ENCODE measurements around the gene ACOX1. TPM values are rescaled to one million over a fixed set of nuclear protein-coding genes. Genes with fewer than 3 reads are reported as not detected.

The ACOX1 gene
- total and polyA plus RNA-seq, 2 of the 13 experiments (the other 11 are each of a cell fraction or from before 2014, with no cell fraction given) = 86.4 to 120 TPM

GRCh38 chr17:75976175-75976848, 2.7 kb downstream of the ACOX1 start (continued):
- TF ChIP-seq TCF7 (IDR thresholded peaks at IDR 0.05; ENCODE audit: low read depth) (peak; percentile 54), YEATS4 (CRISPR knock-in tag; IDR thresholded peaks at IDR 0.05; ENCODE audit: borderline replicate concordance) (peak; percentile 54), SNAPC2 (CRISPR knock-in tag; IDR thresholded peaks at IDR 0.05) (0 out of 2 replicates have a peak, but pooled peaks have one; percentile 28), IRF2 (CRISPR knock-in tag; IDR thresholded peaks at IDR 0.05) (peak; percentile 25; the same call in 1 of the 2 replicates), ZFP36 (IDR thresholded peaks at IDR 0.05; ENCODE audit: borderline replicate concordance, low read depth, low read length, partially characterized antibody) (no peak), GATAD2A (CRISPR knock-in tag; IDR thresholded peaks at IDR 0.05) (peak; percentile 85), KMT2B (CRISPR knock-in tag; IDR thresholded peaks at IDR 0.05) (peak; percentile 17), PAX8 (CRISPR knock-in tag; IDR thresholded peaks at IDR 0.05; ENCODE audit: borderline replicate concordance) (no peak), ZSCAN20 (CRISPR knock-in tag; IDR thresholded peaks at IDR 0.05; ENCODE audit: borderline replicate concordance) (0 out of 2 replicates have a peak, but pooled peaks have one; percentile 53), ZNF609 (CRISPR knock-in tag; IDR thresholded peaks at IDR 0.05; ENCODE audit: borderline replicate concordance) (peak; percentile 69; the same call in 1 of the 2 replicates), ZNF724P (CRISPR knock-in tag; IDR thresholded peaks at IDR 0.05; ENCODE audit: borderline replicate concordance) (no peak), ZNF891 (CRISPR knock-in tag; IDR thresholded peaks at IDR 0.05) (no peak), ZKSCAN8 (CRISPR knock-in tag; IDR thresholded peaks at IDR 0.05; ENCODE audit: borderline replicate concordance) (0 out of 2 replicates have a peak, but pooled peaks have one; percentile 20), MED1 (CRISPR knock-in tag; IDR thresholded peaks at IDR 0.05) (peak; percentile 71), AFF4 (CRISPR knock-in tag; IDR thresholded peaks at IDR 0.05) (no peak), EP300 (IDR thresholded peaks at IDR 0.05; ENCODE audit: low read depth in 2 of 2, low read length in 2 of 2) (peak in 1 of 2 experiments; percentile 40; a peak in 1 of 4 replicates), EP300 (CRISPR knock-in tag; IDR thresholded peaks at IDR 0.05; ENCODE audit: borderline replicate concordance) (no peak)
